ENCODE data around the gene NSMCE3.

NSMCE3 gene

GRCh38 chr15:29278436-29279105 is 8.9 kb upstream of the NSMCE3 start:
- H3K4me1 ChIP-seq (ENCODE audit: low read length), result no peaks in the 10 kb centered on the region
- no peaks in the 10 kb centered on the region for H3K79me2 ChIP-seq (ENCODE audit: low read length)
- no peak overlapping the region for H3K4me3 ChIP-seq (ENCODE audit: low read length)
- H3K27me3 ChIP-seq (ENCODE audit: low read depth, low read length), result no peaks in the 10 kb centered on the region
- no peaks in the 10 kb centered on the region for H3K36me3 ChIP-seq (replicated peaks; ENCODE audit: low read depth, low read length)
- no peaks in the 10 kb centered on the region for H4K20me1 ChIP-seq (ENCODE audit: insufficient read depth, low read length)
- H3K9ac ChIP-seq (ENCODE audit: low read length), result no peak overlapping the region
- TF ChIP-seq CTCF (IDR thresholded peaks at IDR 0.05; ENCODE audit: low read depth, low read length), result no peak
- no peak for TF ChIP-seq EZH2phosphoT487 (IDR thresholded peaks at IDR 0.05; ENCODE audit: low read depth)
- H3K9me3 ChIP-seq (ENCODE audit: insufficient read depth, low read length), result 0 out of 2 replicates have a peak, but pooled peaks cover 3% of the 10 kb centered on the region
- no peak overlapping the region for H3K4me2 ChIP-seq (ENCODE audit: low read length)
- no peak overlapping the region; the same call in 1 of the 2 replicates for H2AFZ ChIP-seq (ENCODE audit: low read depth, low read length)
- no peak overlapping the region for H3K27ac ChIP-seq (ENCODE audit: low read length)

- Histone ChIP-seq H3K27ac (ENCODE audit: low read length) (no peak overlapping the region), H3K27me3 (ENCODE audit: low read depth, low read length) (no peaks in the 10 kb centered on the region), H3K9ac (ENCODE audit: low read length) (no peak overlapping the region), H2AFZ (ENCODE audit: low read depth, low read length) (no peak overlapping the region), H3K36me3 (replicated peaks; ENCODE audit: low read depth, low read length) (no peaks in the 10 kb centered on the region), H3K4me3 (ENCODE audit: low read length) (no peak overlapping the region), H3K79me2 (ENCODE audit: low read length) (no peaks in the 10 kb centered on the region), H3K9me3 (ENCODE audit: insufficient read depth, low read length) (no peaks in the 10 kb centered on the region), H3K4me2 (ENCODE audit: low read length) (no peak overlapping the region), H3K4me1 (ENCODE audit: low read length) (peaks cover 3% of the 10 kb centered on the region; the same call in 1 of the 2 replicates), H4K20me1 (ENCODE audit: insufficient read depth, low read length) (no peaks in the 10 kb centered on the region)
- TF ChIP-seq EZH2phosphoT487 (IDR thresholded peaks at IDR 0.05; ENCODE audit: low read depth) (no peak), CTCF (IDR thresholded peaks at IDR 0.05; ENCODE audit: low read depth, low read length) (no peak)
These were observed 6.7 kb upstream of the NSMCE3 start for GRCh38 chr15:29276366-29276765.

GRCh38 chr15:29275855-29276254 is 6.2 kb upstream of the NSMCE3 start:
- Histone ChIP-seq H3K27ac (ENCODE audit: low read length) (no peak overlapping the region), H3K9ac (ENCODE audit: low read length) (no peak overlapping the region), H3K9me3 (ENCODE audit: insufficient read depth, low read length) (no peaks in the 10 kb centered on the region), H3K27me3 (ENCODE audit: low read depth, low read length) (no peaks in the 10 kb centered on the region), H2AFZ (ENCODE audit: low read depth, low read length) (no peak overlapping the region), H3K79me2 (ENCODE audit: low read length) (no peaks in the 10 kb centered on the region), H3K4me2 (ENCODE audit: low read length) (no peak overlapping the region), H3K4me1 (ENCODE audit: low read length) (peaks cover 8% of the 10 kb centered on the region), H4K20me1 (ENCODE audit: insufficient read depth, low read length) (no peaks in the 10 kb centered on the region), H3K4me3 (ENCODE audit: low read length) (no peak overlapping the region), H3K36me3 (replicated peaks; ENCODE audit: low read depth, low read length) (no peaks in the 10 kb centered on the region)
- TF ChIP-seq EZH2phosphoT487 (IDR thresholded peaks at IDR 0.05; ENCODE audit: low read depth) (no peak), CTCF (IDR thresholded peaks at IDR 0.05; ENCODE audit: low read depth, low read length) (no peak)

GRCh38 chr15:29274946-29275345 is 5.3 kb upstream of the NSMCE3 start:
- TF ChIP-seq CTCF (IDR thresholded peaks at IDR 0.05; ENCODE audit: low read depth, low read length) (no peak), EZH2phosphoT487 (IDR thresholded peaks at IDR 0.05; ENCODE audit: low read depth) (no peak)
- no peak overlapping the region for H2AFZ ChIP-seq (ENCODE audit: low read depth, low read length)
- H3K4me1 ChIP-seq (ENCODE audit: low read length), result peaks cover 15% of the 10 kb centered on the region
- H3K4me2 ChIP-seq (ENCODE audit: low read length), result no peak overlapping the region
- H3K9me3 ChIP-seq (ENCODE audit: insufficient read depth, low read length), result no peaks in the 10 kb centered on the region
- H3K27me3 ChIP-seq (ENCODE audit: low read depth, low read length), result no peaks in the 10 kb centered on the region
- no peaks in the 10 kb centered on the region for H3K79me2 ChIP-seq (ENCODE audit: low read length)
- H3K36me3 ChIP-seq (replicated peaks; ENCODE audit: low read depth, low read length), result no peaks in the 10 kb centered on the region
- no peak overlapping the region for H3K9ac ChIP-seq (ENCODE audit: low read length)
- H4K20me1 ChIP-seq (ENCODE audit: insufficient read depth, low read length), result no peaks in the 10 kb centered on the region
- H3K27ac ChIP-seq (ENCODE audit: low read length), result no peak overlapping the region
- no peak overlapping the region for H3K4me3 ChIP-seq (ENCODE audit: low read length)
